Tibial artery (tissue), 4 donors: ENCODE data around the gene KRTAP5-8.
"Not testable (repeated sequence)": the region's sequence is repeated elsewhere in the genome, so short reads cannot be mapped to it uniquely, and the experiment has no call there.

ENCODE experiments used
- DNase-seq, 2 donors: peaks; one replicate each; pipeline ENCODE4 v3.0.0-alpha.2; 2019
- H3K27ac ChIP-seq, 2 donors: fragments of 200-600 bp; sonication (generic) in 1 of 2; 1 replicate in 1 of 2; 2 replicates in 1 of 2; pipeline ENCODE4 v1.5.1; 2018 to 2019; ENCODE audit warnings: mild to moderate bottlenecking in 1 of 2
- H3K27me3 ChIP-seq, 2 donors: fragments of 200-600 bp; sonication (generic) in 1 of 2; one replicate each; pipeline versions ENCODE4 v1.5.1 to v1.6.0; 2016 to 2019
- H3K36me3 ChIP-seq, 3 donors: fragments of 200-600 bp; sonication (generic) in 2 of 3; one replicate each; pipeline ENCODE4 v1.5.1; 2016 to 2019; ENCODE audit warnings: mild to moderate bottlenecking in 2 of 3
- H3K4me1 ChIP-seq, 4 donors: fragments of 200-600 bp; sonication (generic) in 2 of 4; 1 replicate in 3 of 4; 2 replicates in 1 of 4; pipeline ENCODE4 v1.5.1; 2016 to 2019
- H3K4me3 ChIP-seq, 2 donors: fragments of 200-600 bp; sonication (generic) in 1 of 2; 1 replicate in 1 of 2; 2 replicates in 1 of 2; pipeline ENCODE4 v1.5.1; 2018 to 2019; ENCODE audit warnings: mild to moderate bottlenecking in 2 of 2
- H3K9me3 ChIP-seq, 3 donors: fragments of 200-600 bp; sonication (generic) in 1 of 3; one replicate each; pipeline ENCODE4 v1.5.1; 2016 to 2019
- CTCF ChIP-seq, 2 experiments: fragments of 200-600 bp in 1 of 2; fragments of 450-650 bp in 1 of 2; IDR thresholded peaks; one replicate each; pipeline ENCODE4 v1.5.1; 2017 to 2019; ENCODE audit warnings: antibody characterized with exemption in 2 of 2, mild to moderate bottlenecking in 1 of 2, moderate library complexity in 1 of 2
- intact Hi-C: fragments of 100-400 bp; cut with DNase I; formaldehyde crosslinking; loops from one replicate; pipeline ENCODE4 v1.15.0; 2023; ENCODE audit warnings: low total_unique reads

KRTAP5-8 gene

GRCh38 chr11:71574418-71574817 lies 36.6 kb downstream of the KRTAP5-8 start:
- H3K4me3 ChIP-seq: no peak overlapping the region
- no peak for DNase-seq
- no peak for TF ChIP-seq CTCF (IDR thresholded peaks at IDR 0.05)
- no peaks in the 10 kb centered on the region for H3K9me3 ChIP-seq
- H3K4me1 ChIP-seq: no peaks in the 10 kb centered on the region
- intact Hi-C loops: no loop called here
- no peaks in the 10 kb centered on the region for H3K36me3 ChIP-seq
- H3K27ac ChIP-seq: no peak overlapping the region
- H3K27me3 ChIP-seq: peaks cover 0 to 5% of the 10 kb centered on the region in 2 donors

- H3K4me3 ChIP-seq: no peak overlapping the region
- no peak for TF ChIP-seq CTCF (IDR thresholded peaks at IDR 0.05)
- H3K36me3 ChIP-seq: no peaks in the 10 kb centered on the region
- no peaks in the 10 kb centered on the region for H3K9me3 ChIP-seq
- intact Hi-C loops: no loop called here
- DNase-seq: no peak
- H3K27ac ChIP-seq: no peak overlapping the region
- peaks cover 0 to 5% of the 10 kb centered on the region in 2 donors for H3K27me3 ChIP-seq
- no peaks in the 10 kb centered on the region for H3K4me1 ChIP-seq
Observed at GRCh38 chr11:71575723-71576424, 38.0 kb downstream of the KRTAP5-8 start.

GRCh38 chr11:71576688-71577465 lies 39.1 kb downstream of the KRTAP5-8 start:
- H3K4me1 ChIP-seq, H3K27me3 ChIP-seq, H3K9me3 ChIP-seq, H3K36me3 ChIP-seq, H3K4me3 ChIP-seq, DNase-seq, intact Hi-C loops, H3K27ac ChIP-seq: not testable (repeated sequence)

GRCh38 chr11:71577469-71578004 lies 39.7 kb downstream of the KRTAP5-8 start:
- H3K36me3 ChIP-seq: no peaks in the 10 kb centered on the region
- no peaks in the 10 kb centered on the region for H3K4me1 ChIP-seq
- intact Hi-C loops: no loop called here
- no peaks in the 10 kb centered on the region for H3K9me3 ChIP-seq
- no peak overlapping the region for H3K27ac ChIP-seq
- no peak for DNase-seq
- H3K27me3 ChIP-seq: peaks cover 0 to 13% of the 10 kb centered on the region in 2 donors
- TF ChIP-seq CTCF (IDR thresholded peaks at IDR 0.05): no peak
- no peak overlapping the region for H3K4me3 ChIP-seq

- H3K9me3 ChIP-seq, H3K27ac ChIP-seq, DNase-seq, intact Hi-C loops, H3K36me3 ChIP-seq, H3K4me1 ChIP-seq, H3K4me3 ChIP-seq: not testable (repeated sequence)
- peaks cover 0 to 19% of the 10 kb centered on the region in 2 donors for H3K27me3 ChIP-seq
Observed at GRCh38 chr11:71579513-71579912, 41.7 kb downstream of the KRTAP5-8 start.

GRCh38 chr11:71580057-71581003 lies 42.5 kb downstream of the KRTAP5-8 start:
- peaks cover 0 to 22% of the 10 kb centered on the region in 2 donors for H3K27me3 ChIP-seq
- H3K4me1 ChIP-seq: no peaks in the 10 kb centered on the region
- H3K27ac ChIP-seq: no peak overlapping the region
- peak in 1 of 2 donors; percentile 37 for DNase-seq
- H3K9me3 ChIP-seq: no peaks in the 10 kb centered on the region
- intact Hi-C loops: no loop called here
- H3K36me3 ChIP-seq: no peaks in the 10 kb centered on the region
- no peak overlapping the region for H3K4me3 ChIP-seq
- peak; percentile 55 to 74 for TF ChIP-seq CTCF (IDR thresholded peaks at IDR 0.05)
